Chondrocyte (in vitro differentiated cells): ENCODE results near the gene PAK4. TPM values are rescaled to one million over a fixed set of nuclear protein-coding genes. Genes with fewer than 3 reads are reported as not detected.

ENCODE experiments used
- DNase-seq: peaks from one replicate; pipeline ENCODE4 v3.0.0; 2021; ENCODE audit warnings: mixed read lengths, low spot score
- H3K27ac Mint-ChIP-seq: one replicate; pipeline ENCODE4 v1.8.0; 2021; ENCODE audit warnings: mild to moderate bottlenecking, moderate library complexity, mixed read lengths; ENCODE audit not compliant: unreplicated experiment
- H3K27me3 Mint-ChIP-seq: 2 replicates; pipeline ENCODE4 v1.8.0; 2021; ENCODE audit warnings: low read depth, mixed read lengths
- H3K36me3 Mint-ChIP-seq: 2 replicates; pipeline ENCODE4 v1.8.0; 2021; ENCODE audit warnings: low read depth, mixed read lengths
- H3K4me1 Mint-ChIP-seq: 2 replicates; pipeline ENCODE4 v1.8.0; 2021; ENCODE audit warnings: low read depth, mild to moderate bottlenecking, mixed read lengths
- H3K4me3 Mint-ChIP-seq: one replicate; pipeline ENCODE4 v1.8.0; 2021; ENCODE audit warnings: mild to moderate bottlenecking, moderate library complexity, mixed read lengths; ENCODE audit not compliant: unreplicated experiment
- H3K9me3 Mint-ChIP-seq: 2 replicates; pipeline ENCODE4 v1.8.0; 2021; ENCODE audit warnings: low read depth, mixed read lengths
- total RNA-seq: library from RNA; stranded (reverse); gene quantifications from 3 replicates; pipeline ENCODE4 v1.2.1, GENCODE V29; 2021
- TF ChIP-seq, protein P1 (sequence below): fragments of 200-600 bp; sonication (generic); IDR thresholded peaks from 2 replicates; pipeline ENCODE4 v1.5.0; 2021; ENCODE audit warnings: antibody characterized with exemption, mild to moderate bottlenecking, moderate library complexity

The PAK4 gene
- total RNA-seq, 1 donor from 2014 or later = 14.4 TPM

DNA sequence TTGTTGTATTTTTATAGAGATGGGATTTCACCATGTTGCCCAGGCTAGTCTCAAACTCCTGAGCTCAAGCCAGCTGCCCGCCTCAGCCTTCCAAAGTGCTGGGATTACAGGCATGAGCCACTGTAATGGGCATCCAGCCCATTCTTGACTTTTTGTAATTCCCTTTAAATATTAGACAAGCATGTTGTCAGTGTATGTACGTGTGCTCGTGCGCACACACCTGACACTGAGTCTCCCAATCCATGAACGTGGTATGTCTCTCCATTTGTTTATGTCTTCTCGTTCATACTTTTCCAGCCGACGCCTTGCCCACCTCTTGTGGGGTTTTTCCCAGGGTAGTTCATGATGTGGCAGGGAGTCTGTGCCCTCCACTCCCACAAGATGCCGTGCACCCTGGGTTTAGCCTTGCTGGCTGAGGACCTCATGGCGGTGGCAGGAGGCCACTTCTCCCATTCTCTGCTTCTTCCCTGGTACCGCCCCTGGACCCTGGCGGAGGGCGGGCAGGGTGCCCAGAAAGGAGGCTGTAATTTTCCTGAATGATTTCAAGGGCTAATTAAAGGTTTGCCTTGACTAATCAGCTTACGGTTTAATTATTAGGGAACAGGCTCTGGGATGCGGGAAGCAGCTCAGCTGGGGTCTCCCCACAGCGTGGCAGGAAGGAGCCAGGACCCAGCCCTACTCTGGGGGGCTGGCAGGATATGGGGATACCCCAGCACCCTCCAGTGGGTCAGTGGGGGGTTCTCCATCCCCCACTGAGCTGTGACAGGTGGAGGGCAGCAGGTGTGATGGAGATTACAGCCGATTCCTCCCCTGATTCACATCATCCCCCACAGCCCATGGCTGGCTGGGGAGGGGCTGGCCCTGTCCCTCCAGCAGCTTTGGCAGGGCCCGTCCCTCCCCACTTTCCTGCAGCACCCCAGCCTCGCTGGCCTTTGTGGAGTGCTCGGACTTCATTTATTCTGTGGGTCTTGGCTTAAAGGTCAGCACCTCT lies 12.9 kb downstream of the PAK4 start:
- Mint-ChIP-seq H3K36me3 (no peaks in the 10 kb centered on the region), H3K9me3 (no peaks in the 10 kb centered on the region), H3K4me1 (peaks cover 29% of the 10 kb centered on the region), H3K27me3 (no peaks in the 10 kb centered on the region), H3K4me3 (no peak overlapping the region), H3K27ac (no peak overlapping the region)
- no peak for DNase-seq
- TF ChIP-seq, protein P1, sequence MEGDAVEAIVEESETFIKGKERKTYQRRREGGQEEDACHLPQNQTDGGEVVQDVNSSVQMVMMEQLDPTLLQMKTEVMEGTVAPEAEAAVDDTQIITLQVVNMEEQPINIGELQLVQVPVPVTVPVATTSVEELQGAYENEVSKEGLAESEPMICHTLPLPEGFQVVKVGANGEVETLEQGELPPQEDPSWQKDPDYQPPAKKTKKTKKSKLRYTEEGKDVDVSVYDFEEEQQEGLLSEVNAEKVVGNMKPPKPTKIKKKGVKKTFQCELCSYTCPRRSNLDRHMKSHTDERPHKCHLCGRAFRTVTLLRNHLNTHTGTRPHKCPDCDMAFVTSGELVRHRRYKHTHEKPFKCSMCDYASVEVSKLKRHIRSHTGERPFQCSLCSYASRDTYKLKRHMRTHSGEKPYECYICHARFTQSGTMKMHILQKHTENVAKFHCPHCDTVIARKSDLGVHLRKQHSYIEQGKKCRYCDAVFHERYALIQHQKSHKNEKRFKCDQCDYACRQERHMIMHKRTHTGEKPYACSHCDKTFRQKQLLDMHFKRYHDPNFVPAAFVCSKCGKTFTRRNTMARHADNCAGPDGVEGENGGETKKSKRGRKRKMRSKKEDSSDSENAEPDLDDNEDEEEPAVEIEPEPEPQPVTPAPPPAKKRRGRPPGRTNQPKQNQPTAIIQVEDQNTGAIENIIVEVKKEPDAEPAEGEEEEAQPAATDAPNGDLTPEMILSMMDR = no peak

DNA sequence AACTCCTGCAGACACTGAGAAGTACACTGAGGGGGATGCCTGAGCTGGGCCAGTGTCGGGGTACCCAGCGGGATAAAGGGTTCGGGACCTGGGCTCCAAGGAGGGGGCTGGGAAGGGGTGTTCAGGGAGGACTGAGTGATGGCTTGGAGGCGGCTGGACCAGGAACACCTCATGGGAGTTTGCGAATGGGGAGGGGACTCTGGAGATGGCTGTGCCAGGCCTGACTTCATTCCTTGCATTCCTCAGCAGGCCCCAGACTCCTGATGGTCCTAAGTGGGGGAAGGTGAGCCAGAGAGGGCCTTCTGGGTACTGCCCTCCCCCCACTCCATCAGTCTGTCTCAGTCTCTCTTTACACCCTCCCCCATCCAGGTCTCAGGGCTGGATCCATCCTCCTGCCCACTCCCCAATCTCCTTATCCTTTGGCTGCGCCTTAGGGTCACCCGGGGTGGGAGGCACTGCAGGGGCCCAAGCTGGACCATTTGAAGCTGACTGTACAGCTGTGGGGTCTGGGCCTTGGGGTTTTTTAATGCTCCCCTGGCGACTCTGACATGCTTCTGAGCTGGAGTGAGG lies 13.8 kb downstream of the PAK4 start:
- no peak overlapping the region for H3K27ac Mint-ChIP-seq
- H3K4me3 Mint-ChIP-seq = no peak overlapping the region
- H3K36me3 Mint-ChIP-seq = no peaks in the 10 kb centered on the region
- peaks cover 32% of the 10 kb centered on the region for H3K4me1 Mint-ChIP-seq
- H3K9me3 Mint-ChIP-seq = no peaks in the 10 kb centered on the region
- TF ChIP-seq, protein P1 = no peak
- no peak for DNase-seq
- H3K27me3 Mint-ChIP-seq = no peaks in the 10 kb centered on the region

DNA sequence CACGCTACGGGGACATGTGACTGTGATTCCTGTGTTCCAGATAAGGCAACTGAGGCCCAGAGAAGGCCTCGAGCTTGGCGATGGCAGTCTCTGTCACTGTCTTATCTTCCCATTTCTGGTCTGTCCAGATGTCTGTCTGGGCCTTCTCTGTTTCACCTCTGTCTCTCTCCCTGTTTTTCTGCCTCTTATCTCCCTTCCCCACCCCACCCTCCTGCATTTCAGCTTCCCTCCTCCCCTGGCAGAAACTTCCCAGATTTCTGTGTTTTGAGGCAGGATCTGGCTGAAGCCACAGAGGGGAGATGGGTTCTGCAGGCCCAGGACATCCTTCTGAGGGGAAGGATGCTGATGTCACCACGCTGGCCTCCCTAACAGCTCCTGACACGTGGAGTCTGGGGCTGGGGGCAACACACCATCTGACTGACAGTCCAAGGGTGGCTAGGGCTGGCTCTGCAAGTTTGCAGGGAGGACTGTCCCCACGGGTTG lies 14.4 kb downstream of the PAK4 start:
- Mint-ChIP-seq H3K4me3 (no peak overlapping the region), H3K27me3 (no peaks in the 10 kb centered on the region), H3K27ac (no peak overlapping the region), H3K4me1 (peaks cover 37% of the 10 kb centered on the region), H3K36me3 (no peaks in the 10 kb centered on the region), H3K9me3 (no peaks in the 10 kb centered on the region)
- no peak for DNase-seq
- TF ChIP-seq, protein P1 = no peak

DNA sequence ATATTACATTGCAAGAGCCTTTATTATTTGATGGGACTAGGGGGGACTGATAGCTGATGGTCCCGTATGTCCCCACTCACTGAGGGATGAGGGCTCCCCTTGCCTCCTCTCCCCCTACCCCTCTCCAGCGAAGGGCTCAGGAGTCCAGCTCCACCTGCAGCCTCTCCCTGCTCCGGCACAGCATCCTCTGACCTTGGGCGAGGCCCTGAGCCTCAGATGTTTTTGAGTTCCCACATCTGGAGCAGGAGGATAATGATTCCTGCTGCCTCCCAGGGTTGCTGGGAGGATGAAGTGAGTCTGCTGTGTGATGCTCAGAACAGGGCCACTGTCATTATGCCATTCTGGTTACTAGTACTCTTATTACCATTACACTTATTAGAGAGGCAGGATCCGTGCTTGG lies 15.0 kb downstream of the PAK4 start:
- Mint-ChIP-seq H3K27me3 (no peaks in the 10 kb centered on the region), H3K36me3 (no peaks in the 10 kb centered on the region), H3K27ac (no peak overlapping the region), H3K9me3 (no peaks in the 10 kb centered on the region), H3K4me3 (no peak overlapping the region), H3K4me1 (peaks cover 37% of the 10 kb centered on the region)
- TF ChIP-seq, protein P1 = no peak
- DNase-seq = no peak

DNA sequence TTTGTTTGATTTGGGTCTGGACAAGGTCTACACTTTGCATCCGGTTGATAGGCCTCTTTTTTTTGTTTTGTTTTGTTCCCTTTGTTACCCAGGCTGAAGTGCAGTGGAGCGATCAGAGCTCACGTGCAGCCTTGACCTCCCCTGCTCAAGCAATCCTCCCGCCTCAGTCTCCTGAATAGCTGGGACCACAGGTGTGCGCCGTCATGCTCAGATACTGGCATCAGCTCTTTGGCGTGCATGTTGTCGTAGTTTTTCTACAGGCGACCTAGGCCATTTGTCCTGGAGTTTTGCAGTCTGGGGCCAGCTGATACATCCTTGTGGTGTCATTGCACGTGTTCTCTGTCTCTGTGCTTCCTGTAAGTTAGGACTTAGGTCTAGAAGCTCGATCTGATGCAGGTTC lies 16.3 kb downstream of the PAK4 start:
- Mint-ChIP-seq H3K4me3 (no peak overlapping the region), H3K4me1 (peaks cover 28% of the 10 kb centered on the region)

More for the DNA sequence above, 16.3 kb downstream of the PAK4 start:
- H3K27ac Mint-ChIP-seq = no peak overlapping the region
- no peak for DNase-seq
- TF ChIP-seq, protein P1 = no peak
- no peaks in the 10 kb centered on the region for H3K9me3 Mint-ChIP-seq
- H3K36me3 Mint-ChIP-seq = no peaks in the 10 kb centered on the region
- no peaks in the 10 kb centered on the region for H3K27me3 Mint-ChIP-seq
